Pancreas (tissue), 10 donors: ENCODE data around the gene KCNG2. TPM values are rescaled to one million over a fixed set of nuclear protein-coding genes. Genes with fewer than 3 reads are reported as not detected.

Experiments
- ATAC-seq, 4 donors: fragments of 200-7000 bp; cut with Tn5 transposase; one replicate each; pipeline versions ENCODE4 v1.8.0 to v1.9.1; 2020; ENCODE audit warnings: mild to moderate bottlenecking in 4 of 4, moderate library complexity in 4 of 4
- DNase-seq, 6 donors: peaks; one replicate each; pipeline ENCODE4 v3.0.0-alpha.2; 2020
- FAIRE-seq: peaks from 2 replicates; lab custom pipeline; 2012; peaks lifted over from hg19 to GRCh38; lab: Jason Lieb, UNC
- H3K27ac ChIP-seq, 4 donors: fragments of 200-600 bp; sonication (generic); 1 replicate in 3 of 4; 2 replicates in 1 of 4; pipeline versions ENCODE4 v1.5.0 to v1.8.0; 2020
- H3K27me3 ChIP-seq, 4 donors: fragments of 200-600 bp; one replicate each; pipeline ENCODE4 v1.8.0; 2021
- H3K36me3 ChIP-seq, 3 donors: fragments of 200-600 bp; sonication (generic) in 1 of 3; one replicate each; pipeline versions ENCODE4 v1.5.0 to v1.8.0; 2020 to 2021
- H3K4me1 ChIP-seq, 3 donors: fragments of 200-600 bp; one replicate each; pipeline ENCODE4 v1.8.0; 2021
- H3K4me3 ChIP-seq, 4 donors: fragments of 200-600 bp; sonication (generic) in 2 of 4; one replicate each; pipeline versions ENCODE4 v1.5.0 to v1.8.0; 2020 to 2021
- H3K9me3 ChIP-seq, 4 donors: fragments of 200-600 bp; one replicate each; pipeline ENCODE4 v1.8.0; 2021
- CTCF ChIP-seq, 4 donors: fragments of 200-600 bp; sonication (generic) in 3 of 4; IDR thresholded peaks; one replicate each; pipeline versions ENCODE4 v1.5.0 to v1.8.0; 2021; ENCODE audit warnings: antibody characterized with exemption in 4 of 4
- WGBS, 2 donors: extraction: QIAGEN DNeasy Blood & Tissue Kit; methylation state at CpG; one replicate each; pipeline ENCODE4 v1.1.7; 2013; 5-methylcytosine and 5-hydroxymethylcytosine counted together
- intact Hi-C, 3 donors: fragments of 100-400 bp; cut with DNase I; formaldehyde crosslinking; loops; one replicate each; pipeline versions ENCODE4 v1.11.1 to v1.14.2; 2022
- polyA plus RNA-seq, 2 donors: library from polyadenylated mRNA; stranded (reverse); fragments of 200-250 nt; gene quantifications; one replicate each; pipeline ENCODE4 v1.2.3, GENCODE V29; 2013
- total RNA-seq, 6 donors: library from RNA; stranded (reverse); fragmentation: NEBNext Ultra II Directional in 4 of 6; extraction: Animal tissue kit (Norgen Biotek cat#: 25700) in 4 of 6; gene quantifications; one replicate each; pipeline versions ENCODE4 v1.2.1 to v1.2.4, GENCODE V29; 2021 to 2023
- donor health status: healthy with polysubstance abuse.
- donor health status: DM: no; HTN: no; CAD: no; lungs with moderate emphysema.
- donor health status: DM: no; HTN: no; CAD: no.
- donor health status: control.
- donor health status: control.
- donor health status: Bipolar disorder and iron deficiency.
- donor health status: DM: yes; HTN: yes; CAD: no.
- donor health status: DM: no; HTN: no; CAD: no.
- donor health status: DM: no; HTN: no; CAD: no.
- donor health status: DM: yes; HTN: yes; CAD: no.

The KCNG2 gene
- total and polyA plus RNA-seq, 8 donors = 0.12 to 0.22 (median 0.13) TPM; not detected in 5

GRCh38 chr18:79901665-79902064 is 103.9 kb downstream of the KCNG2 start:
- Histone ChIP-seq H3K4me3 (no peak overlapping the region), H3K36me3 (peaks cover 3 to 8% (median 8%) of the 10 kb centered on the region in 3 donors), H3K4me1 (no peaks in the 10 kb centered on the region), H3K27ac (no peak overlapping the region), H3K9me3 (peaks cover 0 to 4% (median 0%) of the 10 kb centered on the region in 4 donors), H3K27me3 (no peaks in the 10 kb centered on the region)
- 97 to 98% methylated on average over 13 of the region's 13 CpGs for WGBS, 2 donors
- TF ChIP-seq CTCF (IDR thresholded peaks at IDR 0.05) = no peak
- no peak for DNase-seq
- no peak for FAIRE-seq
- no peak for ATAC-seq
- intact Hi-C loops = no loop called here

DNA sequence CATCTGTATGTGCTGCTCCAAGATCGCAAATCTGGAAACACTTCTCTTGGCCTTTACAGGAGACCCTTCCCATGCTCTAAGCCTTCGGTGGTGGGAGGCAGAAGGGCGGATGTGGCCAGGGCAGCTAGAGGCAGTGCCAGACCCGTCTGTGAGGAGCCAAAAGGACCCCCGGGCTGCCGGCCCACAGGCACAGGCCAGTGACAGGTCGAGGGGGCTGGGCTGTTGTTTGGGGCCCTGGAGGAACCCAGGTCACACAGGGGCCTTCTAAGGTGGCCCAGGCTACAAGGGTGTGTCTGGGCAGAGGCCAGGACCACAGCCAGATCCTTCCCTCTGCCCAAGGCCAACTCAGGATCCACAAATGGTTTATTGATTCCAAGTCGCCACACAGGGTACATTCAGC is 104.3 kb downstream of the KCNG2 start:
- Histone ChIP-seq H3K9me3 (no peaks in the 10 kb centered on the region), H3K36me3 (peaks cover 3 to 8% (median 8%) of the 10 kb centered on the region in 3 donors), H3K4me1 (no peaks in the 10 kb centered on the region), H3K27me3 (no peaks in the 10 kb centered on the region), H3K4me3 (no peak overlapping the region), H3K27ac (no peak overlapping the region)
- no peak for TF ChIP-seq CTCF (IDR thresholded peaks at IDR 0.05)
- 91 to 93% methylated on average over 8 of the region's 8 CpGs for WGBS, 2 donors
- intact Hi-C loops = no loop called here
- FAIRE-seq (no peak), DNase-seq (peak in 1 of 6 donors; percentile 11), ATAC-seq (no peak)

DNA sequence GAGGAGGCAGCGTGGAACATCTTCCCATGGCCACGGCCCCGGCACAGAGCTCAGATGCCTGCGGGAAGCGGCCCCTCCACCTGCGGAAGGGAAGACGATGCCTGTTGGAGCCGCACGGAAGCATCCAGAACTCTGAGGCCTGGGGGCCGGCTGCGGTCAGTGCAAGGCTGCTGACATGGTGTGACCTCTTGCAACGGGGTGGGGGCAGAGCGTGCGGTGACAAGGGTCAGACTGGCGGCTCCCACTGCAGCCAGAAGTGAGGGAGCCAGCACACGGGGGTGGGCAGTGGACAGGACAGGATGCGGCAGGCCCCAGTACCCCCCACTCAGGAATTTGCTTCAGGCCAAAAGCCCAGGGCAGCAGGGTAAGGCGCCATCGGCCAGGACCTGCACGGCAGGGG is 104.9 kb downstream of the KCNG2 start:
- no peak for FAIRE-seq
- no peaks in the 10 kb centered on the region for H3K9me3 ChIP-seq
- no peak for ATAC-seq
- no peak for TF ChIP-seq CTCF (IDR thresholded peaks at IDR 0.05)
- H3K27ac ChIP-seq = no peak overlapping the region
- H3K4me3 ChIP-seq = no peak overlapping the region
- intact Hi-C loops = no loop called here
- H3K36me3 ChIP-seq = peaks cover 3 to 8% (median 8%) of the 10 kb centered on the region in 3 donors
- no peak for DNase-seq
- no peaks in the 10 kb centered on the region for H3K27me3 ChIP-seq
- 98% methylated on average over 20 of the region's 20 CpGs for WGBS, 2 donors
- no peaks in the 10 kb centered on the region for H3K4me1 ChIP-seq

GRCh38 chr18:79903071-79903635 is 105.4 kb downstream of the KCNG2 start:
- intact Hi-C loops = no loop called here
- no peaks in the 10 kb centered on the region for H3K4me1 ChIP-seq
- no peaks in the 10 kb centered on the region for H3K9me3 ChIP-seq
- no peak overlapping the region for H3K27ac ChIP-seq
- ATAC-seq (no peak), DNase-seq (no peak), FAIRE-seq (no peak)
- H3K36me3 ChIP-seq = peaks cover 3 to 8% (median 8%) of the 10 kb centered on the region in 3 donors
- H3K4me3 ChIP-seq = no peak overlapping the region
- no peaks in the 10 kb centered on the region for H3K27me3 ChIP-seq
- TF ChIP-seq CTCF (IDR thresholded peaks at IDR 0.05) = no peak
- WGBS, 2 donors = 95 to 97% methylated on average over 28 of the region's 28 CpGs

- Histone ChIP-seq H3K36me3 (peaks cover 3 to 8% (median 8%) of the 10 kb centered on the region in 3 donors), H3K4me1 (no peaks in the 10 kb centered on the region), H3K27me3 (no peaks in the 10 kb centered on the region), H3K4me3 (no peak overlapping the region), H3K9me3 (no peaks in the 10 kb centered on the region), H3K27ac (no peak overlapping the region)
- intact Hi-C loops = no loop called here
- no peak for ATAC-seq
- TF ChIP-seq CTCF (IDR thresholded peaks at IDR 0.05) = no peak
- DNase-seq = peak in 2 of 6 donors; percentile 10 to 74
- FAIRE-seq = no peak
- WGBS, 2 donors = 91 to 96% methylated on average over 21 to 25 of the region's 25 CpGs
These were observed 106.1 kb downstream of the KCNG2 start for GRCh38 chr18:79903787-79904356.
